Measurements from ENCODE around the gene ADA. TPM values are rescaled to one million over a fixed set of nuclear protein-coding genes. Genes with fewer than 3 reads are reported as not detected.

The ADA gene
- total and polyA plus RNA-seq, 2 of the 13 experiments (the other 11 are each of a cell fraction or from before 2014, with no cell fraction given) = 2.5 to 11.3 TPM

DNA sequence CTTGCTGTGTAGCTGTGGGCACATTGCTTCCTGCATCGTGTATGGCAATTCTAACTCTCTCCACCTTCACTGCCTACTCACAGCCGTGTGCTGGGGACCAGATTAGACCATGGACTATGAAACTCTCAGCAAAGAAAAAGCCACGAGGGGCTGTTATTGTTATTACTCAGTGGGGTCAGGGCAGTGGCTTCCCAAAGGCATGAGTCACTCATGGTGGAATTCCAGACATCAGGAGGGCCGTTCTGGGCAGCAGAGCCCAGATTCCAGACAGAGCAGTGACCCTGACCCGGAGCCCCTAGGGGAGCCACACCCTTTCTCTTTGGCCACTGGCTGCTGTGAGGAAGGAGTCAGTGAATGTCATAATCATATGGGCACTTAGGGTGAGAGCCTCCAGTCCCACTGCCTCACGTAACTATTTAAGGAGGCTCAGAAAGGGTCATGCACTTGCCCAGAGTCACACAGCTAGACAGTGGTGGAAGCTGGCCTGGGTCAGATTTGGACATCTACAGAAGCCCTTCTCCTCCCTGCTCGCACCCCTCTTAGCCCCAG, 41.5 kb upstream of the ADA start (continued):
- TF ChIP-seq, protein P1, sequence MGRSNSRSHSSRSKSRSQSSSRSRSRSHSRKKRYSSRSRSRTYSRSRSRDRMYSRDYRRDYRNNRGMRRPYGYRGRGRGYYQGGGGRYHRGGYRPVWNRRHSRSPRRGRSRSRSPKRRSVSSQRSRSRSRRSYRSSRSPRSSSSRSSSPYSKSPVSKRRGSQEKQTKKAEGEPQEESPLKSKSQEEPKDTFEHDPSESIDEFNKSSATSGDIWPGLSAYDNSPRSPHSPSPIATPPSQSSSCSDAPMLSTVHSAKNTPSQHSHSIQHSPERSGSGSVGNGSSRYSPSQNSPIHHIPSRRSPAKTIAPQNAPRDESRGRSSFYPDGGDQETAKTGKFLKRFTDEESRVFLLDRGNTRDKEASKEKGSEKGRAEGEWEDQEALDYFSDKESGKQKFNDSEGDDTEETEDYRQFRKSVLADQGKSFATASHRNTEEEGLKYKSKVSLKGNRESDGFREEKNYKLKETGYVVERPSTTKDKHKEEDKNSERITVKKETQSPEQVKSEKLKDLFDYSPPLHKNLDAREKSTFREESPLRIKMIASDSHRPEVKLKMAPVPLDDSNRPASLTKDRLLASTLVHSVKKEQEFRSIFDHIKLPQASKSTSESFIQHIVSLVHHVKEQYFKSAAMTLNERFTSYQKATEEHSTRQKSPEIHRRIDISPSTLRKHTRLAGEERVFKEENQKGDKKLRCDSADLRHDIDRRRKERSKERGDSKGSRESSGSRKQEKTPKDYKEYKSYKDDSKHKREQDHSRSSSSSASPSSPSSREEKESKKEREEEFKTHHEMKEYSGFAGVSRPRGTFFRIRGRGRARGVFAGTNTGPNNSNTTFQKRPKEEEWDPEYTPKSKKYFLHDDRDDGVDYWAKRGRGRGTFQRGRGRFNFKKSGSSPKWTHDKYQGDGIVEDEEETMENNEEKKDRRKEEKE (IDR thresholded peaks at IDR 0.05) = no peak
- TF ChIP-seq BORCS8-MEF2B (CRISPR knock-in tag; IDR thresholded peaks at IDR 0.05) (no peak), ZNF792 (CRISPR knock-in tag; IDR thresholded peaks at IDR 0.05) (no peak), SALL1 (CRISPR knock-in tag; IDR thresholded peaks at IDR 0.05) (peak; percentile 93), ISX (CRISPR knock-in tag; conservative IDR thresholded peaks at IDR 0.05) (no peak), CBX2 (IDR thresholded peaks at IDR 0.05; ENCODE audit: low read depth, low read length) (no peak), CBX2 (CRISPR knock-in tag; IDR thresholded peaks at IDR 0.05; ENCODE audit: low read depth) (no peak), ZNF660 (CRISPR knock-in tag; IDR thresholded peaks at IDR 0.05; ENCODE audit: borderline replicate concordance, low read depth) (no peak), ZNF382 (CRISPR knock-in tag; IDR thresholded peaks at IDR 0.05; ENCODE audit: borderline replicate concordance) (no peak), NFE2L2 (IDR thresholded peaks at IDR 0.05; ENCODE audit: low read length) (no peak), JUN (CRISPR knock-in tag; IDR thresholded peaks at IDR 0.05) (peak; percentile 94), ETV6 (CRISPR knock-in tag; conservative IDR thresholded peaks at IDR 0.05) (no peak), MEIS2 (CRISPR knock-in tag; IDR thresholded peaks at IDR 0.05) (0 out of 2 replicates have a peak, but pooled peaks have one; percentile 32), IKZF1 (IDR thresholded peaks at IDR 0.05) (no peak), ZBTB7B (CRISPR knock-in tag; IDR thresholded peaks at IDR 0.05) (0 out of 2 replicates have a peak, but pooled peaks have one; percentile 43), ZNF253 (CRISPR knock-in tag; IDR thresholded peaks at IDR 0.05; ENCODE audit: borderline replicate concordance) (no peak)
- TF ChIP-seq, protein P2, sequence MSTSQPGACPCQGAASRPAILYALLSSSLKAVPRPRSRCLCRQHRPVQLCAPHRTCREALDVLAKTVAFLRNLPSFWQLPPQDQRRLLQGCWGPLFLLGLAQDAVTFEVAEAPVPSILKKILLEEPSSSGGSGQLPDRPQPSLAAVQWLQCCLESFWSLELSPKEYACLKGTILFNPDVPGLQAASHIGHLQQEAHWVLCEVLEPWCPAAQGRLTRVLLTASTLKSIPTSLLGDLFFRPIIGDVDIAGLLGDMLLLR (CRISPR knock-in tag; IDR thresholded peaks at IDR 0.05) = no peak
- TF ChIP-seq, protein P3, sequence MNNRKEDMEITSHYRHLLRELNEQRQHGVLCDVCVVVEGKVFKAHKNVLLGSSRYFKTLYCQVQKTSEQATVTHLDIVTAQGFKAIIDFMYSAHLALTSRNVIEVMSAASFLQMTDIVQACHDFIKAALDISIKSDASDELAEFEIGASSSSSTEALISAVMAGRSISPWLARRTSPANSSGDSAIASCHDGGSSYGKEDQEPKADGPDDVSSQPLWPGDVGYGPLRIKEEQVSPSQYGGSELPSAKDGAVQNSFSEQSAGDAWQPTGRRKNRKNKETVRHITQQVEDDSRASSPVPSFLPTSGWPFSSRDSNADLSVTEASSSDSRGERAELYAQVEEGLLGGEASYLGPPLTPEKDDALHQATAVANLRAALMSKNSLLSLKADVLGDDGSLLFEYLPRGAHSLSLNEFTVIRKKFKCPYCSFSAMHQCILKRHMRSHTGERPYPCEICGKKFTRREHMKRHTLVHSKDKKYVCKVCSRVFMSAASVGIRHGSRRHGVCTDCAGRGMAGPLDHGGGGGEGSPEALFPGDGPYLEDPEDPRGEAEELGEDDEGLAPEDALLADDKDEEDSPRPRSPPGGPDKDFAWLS (CRISPR knock-in tag; IDR thresholded peaks at IDR 0.05; ENCODE audit: borderline replicate concordance) = no peak
- TF ChIP-seq, protein P4, sequence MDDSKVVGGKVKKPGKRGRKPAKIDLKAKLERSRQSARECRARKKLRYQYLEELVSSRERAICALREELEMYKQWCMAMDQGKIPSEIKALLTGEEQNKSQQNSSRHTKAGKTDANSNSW (CRISPR knock-in tag; IDR thresholded peaks at IDR 0.05; ENCODE audit: borderline replicate concordance) = no peak
- TF ChIP-seq, protein P5, sequence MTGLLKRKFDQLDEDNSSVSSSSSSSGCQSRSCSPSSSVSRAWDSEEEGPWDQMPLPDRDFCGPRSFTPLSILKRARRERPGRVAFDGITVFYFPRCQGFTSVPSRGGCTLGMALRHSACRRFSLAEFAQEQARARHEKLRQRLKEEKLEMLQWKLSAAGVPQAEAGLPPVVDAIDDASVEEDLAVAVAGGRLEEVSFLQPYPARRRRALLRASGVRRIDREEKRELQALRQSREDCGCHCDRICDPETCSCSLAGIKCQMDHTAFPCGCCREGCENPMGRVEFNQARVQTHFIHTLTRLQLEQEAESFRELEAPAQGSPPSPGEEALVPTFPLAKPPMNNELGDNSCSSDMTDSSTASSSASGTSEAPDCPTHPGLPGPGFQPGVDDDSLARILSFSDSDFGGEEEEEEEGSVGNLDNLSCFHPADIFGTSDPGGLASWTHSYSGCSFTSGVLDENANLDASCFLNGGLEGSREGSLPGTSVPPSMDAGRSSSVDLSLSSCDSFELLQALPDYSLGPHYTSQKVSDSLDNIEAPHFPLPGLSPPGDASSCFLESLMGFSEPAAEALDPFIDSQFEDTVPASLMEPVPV (CRISPR knock-in tag; IDR thresholded peaks at IDR 0.05) = no peak
- TF ChIP-seq, protein P6, sequence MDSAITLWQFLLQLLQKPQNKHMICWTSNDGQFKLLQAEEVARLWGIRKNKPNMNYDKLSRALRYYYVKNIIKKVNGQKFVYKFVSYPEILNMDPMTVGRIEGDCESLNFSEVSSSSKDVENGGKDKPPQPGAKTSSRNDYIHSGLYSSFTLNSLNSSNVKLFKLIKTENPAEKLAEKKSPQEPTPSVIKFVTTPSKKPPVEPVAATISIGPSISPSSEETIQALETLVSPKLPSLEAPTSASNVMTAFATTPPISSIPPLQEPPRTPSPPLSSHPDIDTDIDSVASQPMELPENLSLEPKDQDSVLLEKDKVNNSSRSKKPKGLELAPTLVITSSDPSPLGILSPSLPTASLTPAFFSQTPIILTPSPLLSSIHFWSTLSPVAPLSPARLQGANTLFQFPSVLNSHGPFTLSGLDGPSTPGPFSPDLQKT (CRISPR knock-in tag; IDR thresholded peaks at IDR 0.05; ENCODE audit: borderline replicate concordance) = no peak
- TF ChIP-seq, protein P7, sequence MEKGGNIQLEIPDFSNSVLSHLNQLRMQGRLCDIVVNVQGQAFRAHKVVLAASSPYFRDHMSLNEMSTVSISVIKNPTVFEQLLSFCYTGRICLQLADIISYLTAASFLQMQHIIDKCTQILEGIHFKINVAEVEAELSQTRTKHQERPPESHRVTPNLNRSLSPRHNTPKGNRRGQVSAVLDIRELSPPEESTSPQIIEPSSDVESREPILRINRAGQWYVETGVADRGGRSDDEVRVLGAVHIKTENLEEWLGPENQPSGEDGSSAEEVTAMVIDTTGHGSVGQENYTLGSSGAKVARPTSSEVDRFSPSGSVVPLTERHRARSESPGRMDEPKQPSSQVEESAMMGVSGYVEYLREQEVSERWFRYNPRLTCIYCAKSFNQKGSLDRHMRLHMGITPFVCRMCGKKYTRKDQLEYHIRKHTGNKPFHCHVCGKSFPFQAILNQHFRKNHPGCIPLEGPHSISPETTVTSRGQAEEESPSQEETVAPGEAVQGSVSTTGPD (CRISPR knock-in tag; IDR thresholded peaks at IDR 0.05) = no peak

Measured in HepG2 (cell line).